Ascending aorta (tissue), 2 donors: Measurements from ENCODE around the gene NDFIP1. TPM values are rescaled to one million over a fixed set of nuclear protein-coding genes. Genes with fewer than 3 reads are reported as not detected.

Experiments used
- DNase-seq, 2 donors: peaks; one replicate each; pipeline ENCODE4 v3.0.0-alpha.2; 2019; ENCODE audit warnings: low spot score in 2 of 2
- H3K27ac ChIP-seq, 2 donors: fragments of 200-600 bp; sonication (generic); one replicate each; pipeline ENCODE4 v1.5.1; 2016 to 2017; ENCODE audit warnings: mild to moderate bottlenecking in 1 of 2
- H3K27me3 ChIP-seq: fragments of 200-600 bp; sonication (generic); one replicate; pipeline ENCODE4 v1.5.1; 2017
- H3K36me3 ChIP-seq, 2 donors: fragments of 200-600 bp; sonication (generic); one replicate each; pipeline ENCODE4 v1.5.1; 2016
- H3K4me1 ChIP-seq, 2 donors: fragments of 200-600 bp; sonication (generic); one replicate each; pipeline ENCODE4 v1.5.1; 2016 to 2017; ENCODE audit warnings: mild to moderate bottlenecking in 1 of 2
- H3K4me3 ChIP-seq, 2 donors: fragments of 200-600 bp; sonication (generic); one replicate each; pipeline ENCODE4 v1.5.1; 2016 to 2017; ENCODE audit warnings: mild to moderate bottlenecking in 1 of 2
- H3K9me3 ChIP-seq, 2 donors: fragments of 200-600 bp; sonication (generic); one replicate each; pipeline ENCODE4 v1.5.1; 2016
- CTCF ChIP-seq, 3 experiments: fragments of 200-600 bp in 2 of 3; fragments of 450-650 bp in 1 of 3; sonication (generic) in 2 of 3; IDR thresholded peaks; one replicate each; pipeline ENCODE4 v1.5.1; 2016 to 2019; ENCODE audit warnings: antibody characterized with exemption in 3 of 3, mild to moderate bottlenecking in 1 of 3, moderate library complexity in 1 of 3
- intact Hi-C: fragments of 100-400 bp; cut with DNase I; formaldehyde crosslinking; loops from one replicate; pipeline ENCODE4 v1.15.1; 2023
- total RNA-seq: library from RNA; depleted of rRNA; stranded (reverse); fragments of >200 nt; gene quantifications from one replicate; pipeline ENCODE4 v1.1.0, GENCODE V29; 2016

The NDFIP1 gene
- total RNA-seq, 1 donor from 2014 or later = 310 TPM

- no peaks in the 10 kb centered on the region for H3K9me3 ChIP-seq
- no peak overlapping the region for H3K4me3 ChIP-seq
- no peaks in the 10 kb centered on the region for H3K36me3 ChIP-seq
- no peaks in the 10 kb centered on the region for H3K27me3 ChIP-seq
- no peak for TF ChIP-seq CTCF (IDR thresholded peaks at IDR 0.05)
- no peak for DNase-seq
- no peak overlapping the region for H3K27ac ChIP-seq
- H3K4me1 ChIP-seq = peaks cover 0 to 7% of the 10 kb centered on the region in 2 donors
- intact Hi-C loops = no loop called here
Measured at GRCh38 chr5:142197098-142197497, 88.5 kb downstream of the NDFIP1 start.

- intact Hi-C loops = no loop called here
- Histone ChIP-seq H3K36me3 (no peaks in the 10 kb centered on the region), H3K9me3 (no peaks in the 10 kb centered on the region), H3K27me3 (no peaks in the 10 kb centered on the region), H3K27ac (no peak overlapping the region), H3K4me3 (no peak overlapping the region), H3K4me1 (peaks cover 0 to 2% of the 10 kb centered on the region in 2 donors)
- no peak for TF ChIP-seq CTCF (IDR thresholded peaks at IDR 0.05)
- DNase-seq = no peak
Measured at GRCh38 chr5:142197781-142198180, 89.2 kb downstream of the NDFIP1 start.

GRCh38 chr5:142199388-142199787 lies 90.8 kb downstream of the NDFIP1 start:
- Histone ChIP-seq H3K36me3 (no peaks in the 10 kb centered on the region), H3K4me1 (no peaks in the 10 kb centered on the region), H3K27me3 (no peaks in the 10 kb centered on the region), H3K4me3 (no peak overlapping the region), H3K9me3 (no peaks in the 10 kb centered on the region), H3K27ac (no peak overlapping the region)
- TF ChIP-seq CTCF (IDR thresholded peaks at IDR 0.05) = no peak
- DNase-seq = no peak
- intact Hi-C loops = no loop called here

- H3K27ac ChIP-seq = no peak overlapping the region
- no peaks in the 10 kb centered on the region for H3K36me3 ChIP-seq
- no peaks in the 10 kb centered on the region for H3K27me3 ChIP-seq
- H3K4me1 ChIP-seq = no peaks in the 10 kb centered on the region
- DNase-seq = no peak
- intact Hi-C loops = no loop called here
- H3K4me3 ChIP-seq = no peak overlapping the region
- no peaks in the 10 kb centered on the region for H3K9me3 ChIP-seq
- no peak for TF ChIP-seq CTCF (IDR thresholded peaks at IDR 0.05)
Measured at GRCh38 chr5:142200387-142200786, 91.8 kb downstream of the NDFIP1 start.

- TF ChIP-seq CTCF (IDR thresholded peaks at IDR 0.05) = no peak
- Histone ChIP-seq H3K36me3 (no peaks in the 10 kb centered on the region), H3K4me1 (no peaks in the 10 kb centered on the region), H3K27me3 (no peaks in the 10 kb centered on the region), H3K4me3 (no peak overlapping the region), H3K27ac (no peak overlapping the region), H3K9me3 (no peaks in the 10 kb centered on the region)
- DNase-seq = no peak
- intact Hi-C loops = no loop called here
Measured at GRCh38 chr5:142201471-142201887, 92.9 kb downstream of the NDFIP1 start.

GRCh38 chr5:142202282-142202681 lies 93.7 kb downstream of the NDFIP1 start:
- no peaks in the 10 kb centered on the region for H3K36me3 ChIP-seq
- H3K27ac ChIP-seq = no peak overlapping the region
- H3K4me3 ChIP-seq = no peak overlapping the region
- no peaks in the 10 kb centered on the region for H3K9me3 ChIP-seq
- TF ChIP-seq CTCF (IDR thresholded peaks at IDR 0.05) = no peak
- DNase-seq = no peak
- intact Hi-C loops = no loop called here
- no peaks in the 10 kb centered on the region for H3K27me3 ChIP-seq
- no peaks in the 10 kb centered on the region for H3K4me1 ChIP-seq
